Measurements from ENCODE around the gene ZNF391.
"Not testable (repeated sequence)": the region's sequence is repeated elsewhere in the genome, so short reads cannot be mapped to it uniquely, and the experiment has no call there.

The ZNF391 gene

DNA sequence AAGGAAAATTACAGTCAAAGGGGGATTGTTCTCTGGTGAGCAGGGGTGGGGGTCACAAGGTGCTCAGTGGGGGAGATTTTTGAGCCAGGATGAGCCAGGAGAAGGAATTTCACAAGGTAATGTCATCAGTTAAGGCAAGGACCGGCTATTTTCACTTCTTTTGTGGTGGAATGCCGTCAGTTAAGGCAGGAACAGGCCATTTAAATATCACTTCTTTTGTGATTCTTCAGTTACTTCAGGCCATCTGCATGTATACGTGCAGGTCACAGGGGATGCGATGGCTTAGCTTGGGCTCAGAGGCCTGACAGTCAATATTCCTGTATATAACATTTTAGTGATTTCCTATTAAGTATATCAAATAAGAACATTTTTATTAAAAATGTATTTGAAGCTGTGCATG lies 10.2 kb upstream of the ZNF391 start:
- WGBS, 2 donors (ENCODE audit: extremely low coverage in 2 of 2, insufficient read length in 2 of 2, insufficient replicate concordance in 1 of 2), result no CpG with 5 or more reads among the region's 4 CpGs
- H3K4me3 ChIP-seq (ENCODE audit: low read length in 2 of 2); H3K4me2 ChIP-seq (ENCODE audit: insufficient read depth, low read length, poor library complexity, severe bottlenecking); H2BK12ac ChIP-seq (ENCODE audit: low read length); H4K8ac ChIP-seq (ENCODE audit: low read depth, low read length); H3K9ac ChIP-seq (ENCODE audit: low read depth, low read length, poor library complexity); H3K4ac ChIP-seq (ENCODE audit: low read length); H3K27ac ChIP-seq (replicated peaks; ENCODE audit: low read length); H3K4me1 ChIP-seq (ENCODE audit: control insufficient read depth in 2 of 2, insufficient read depth in 1 of 2, low read depth in 1 of 2, low read length in 2 of 2); H3K23ac ChIP-seq (ENCODE audit: low read depth, low read length, poor library complexity); H3K36me3 ChIP-seq (replicated peaks in 1 of 2; ENCODE audit: control insufficient read depth in 2 of 2, insufficient read depth in 2 of 2, low read length in 2 of 2); H2AK5ac ChIP-seq (ENCODE audit: low read depth, low read length); H3K14ac ChIP-seq (ENCODE audit: low read length); H3K9me3 ChIP-seq (replicated peaks in 1 of 2; ENCODE audit: control insufficient read depth in 2 of 2, insufficient read depth in 1 of 2, low read depth in 1 of 2, low read length in 2 of 2); H2AFZ ChIP-seq (ENCODE audit: low read length); H3K18ac ChIP-seq (ENCODE audit: low read length); H2BK120ac ChIP-seq (ENCODE audit: low read depth, low read length); H2BK15ac ChIP-seq (ENCODE audit: low read length); H3K79me1 ChIP-seq (ENCODE audit: low read depth, low read length); DNase-seq (ENCODE audit: low spot score); H4K91ac ChIP-seq (ENCODE audit: low read depth, low read length, poor library complexity); H2BK5ac ChIP-seq (ENCODE audit: low read length): not testable (repeated sequence)
- H3K27me3 ChIP-seq (ENCODE audit: control insufficient read depth in 3 of 3, insufficient read depth in 3 of 3, low read depth in 1 of 3, low read length in 3 of 3), result peaks cover 0 to 23% (median 7%) of the 10 kb centered on the region in 3 experiments

DNA sequence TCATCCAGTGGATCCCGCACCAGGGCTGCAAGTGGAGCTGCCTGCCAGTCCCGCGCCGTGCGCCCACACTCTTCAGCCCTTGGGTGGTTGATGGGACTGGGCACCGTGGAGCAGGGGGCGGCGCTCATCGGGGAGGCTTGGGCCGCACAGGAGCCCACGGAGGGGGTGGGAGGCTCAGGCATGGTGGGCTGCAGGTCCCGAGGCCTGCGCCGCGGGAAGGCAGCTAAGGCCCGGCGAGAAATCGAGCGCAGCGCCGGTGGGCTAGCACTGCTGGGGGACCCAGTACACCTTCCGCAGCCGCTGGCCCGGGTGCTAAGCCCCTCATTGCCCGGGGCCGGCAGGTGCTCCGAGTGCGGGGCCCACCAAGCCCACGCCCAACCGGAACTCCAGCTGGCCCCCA lies 7.6 kb upstream of the ZNF391 start:
- not testable (repeated sequence) for H4K91ac ChIP-seq (ENCODE audit: low read depth, low read length, poor library complexity); H4K8ac ChIP-seq (ENCODE audit: low read depth, low read length); H3K9me3 ChIP-seq (replicated peaks in 1 of 2; ENCODE audit: control insufficient read depth in 2 of 2, insufficient read depth in 1 of 2, low read depth in 1 of 2, low read length in 2 of 2); H3K4me1 ChIP-seq (ENCODE audit: control insufficient read depth in 2 of 2, insufficient read depth in 1 of 2, low read depth in 1 of 2, low read length in 2 of 2); H3K14ac ChIP-seq (ENCODE audit: low read length); H3K4ac ChIP-seq (ENCODE audit: low read length); H2AK5ac ChIP-seq (ENCODE audit: low read depth, low read length); H3K79me1 ChIP-seq (ENCODE audit: low read depth, low read length); H3K36me3 ChIP-seq (replicated peaks in 1 of 2; ENCODE audit: control insufficient read depth in 2 of 2, insufficient read depth in 2 of 2, low read length in 2 of 2); H3K27me3 ChIP-seq (ENCODE audit: control insufficient read depth in 3 of 3, insufficient read depth in 3 of 3, low read depth in 1 of 3, low read length in 3 of 3); H2BK5ac ChIP-seq (ENCODE audit: low read length); DNase-seq (ENCODE audit: low spot score); H2BK120ac ChIP-seq (ENCODE audit: low read depth, low read length); H3K18ac ChIP-seq (ENCODE audit: low read length); H2BK15ac ChIP-seq (ENCODE audit: low read length); H2AFZ ChIP-seq (ENCODE audit: low read length); H2BK12ac ChIP-seq (ENCODE audit: low read length); H3K4me3 ChIP-seq (ENCODE audit: low read length in 2 of 2); H3K9ac ChIP-seq (ENCODE audit: low read depth, low read length, poor library complexity); H3K23ac ChIP-seq (ENCODE audit: low read depth, low read length, poor library complexity); H3K4me2 ChIP-seq (ENCODE audit: insufficient read depth, low read length, poor library complexity, severe bottlenecking); H3K27ac ChIP-seq (replicated peaks; ENCODE audit: low read length)
- WGBS, 2 donors (ENCODE audit: extremely low coverage in 2 of 2, insufficient read length in 2 of 2, insufficient replicate concordance in 1 of 2), result no CpG with 5 or more reads among the region's 30 CpGs

DNA sequence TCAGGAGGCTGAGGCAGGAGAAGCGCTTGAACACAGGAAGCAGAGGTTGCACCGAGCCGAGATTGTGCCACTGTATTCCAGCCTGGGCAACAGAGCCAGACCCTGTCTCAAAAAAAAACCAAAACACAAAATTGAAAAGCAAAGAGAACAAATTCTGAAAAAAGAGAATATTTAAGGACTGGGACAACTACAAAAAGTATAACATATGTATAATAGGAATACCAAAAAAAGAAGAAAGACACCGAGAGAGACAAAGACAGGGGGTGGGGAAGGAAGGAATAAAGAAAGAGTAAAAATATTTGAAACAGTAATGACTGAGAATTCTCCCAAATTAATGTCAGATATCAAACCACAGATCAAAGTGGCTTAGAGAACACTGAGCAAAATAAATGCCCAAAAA lies 5.5 kb upstream of the ZNF391 start:
- H2AK5ac ChIP-seq (ENCODE audit: low read depth, low read length), result no peak overlapping the region
- no peak overlapping the region for H2BK15ac ChIP-seq (ENCODE audit: low read length)
- H3K18ac ChIP-seq (ENCODE audit: low read length), result no peak overlapping the region
- H2BK120ac ChIP-seq (ENCODE audit: low read depth, low read length), result no peak overlapping the region
- no peak overlapping the region for H3K27ac ChIP-seq (replicated peaks; ENCODE audit: low read length)
- no peak overlapping the region for H3K4ac ChIP-seq (ENCODE audit: low read length)
- DNase-seq (ENCODE audit: low spot score), result no peak
- no peak overlapping the region for H3K14ac ChIP-seq (ENCODE audit: low read length)
- H3K4me3 ChIP-seq (ENCODE audit: low read length in 2 of 2), result no peak overlapping the region
- H4K91ac ChIP-seq (ENCODE audit: low read depth, low read length, poor library complexity), result no peak overlapping the region
- H3K79me1 ChIP-seq (ENCODE audit: low read depth, low read length), result no peaks in the 10 kb centered on the region
- no peak overlapping the region for H3K4me2 ChIP-seq (ENCODE audit: insufficient read depth, low read length, poor library complexity, severe bottlenecking)
- H2BK12ac ChIP-seq (ENCODE audit: low read length), result no peak overlapping the region
- no peaks in the 10 kb centered on the region for H3K9me3 ChIP-seq (replicated peaks in 1 of 2; ENCODE audit: control insufficient read depth in 2 of 2, insufficient read depth in 1 of 2, low read depth in 1 of 2, low read length in 2 of 2)
- no peak overlapping the region for H3K23ac ChIP-seq (ENCODE audit: low read depth, low read length, poor library complexity)
- H4K8ac ChIP-seq (ENCODE audit: low read depth, low read length), result no peak overlapping the region
- WGBS, 2 donors (ENCODE audit: extremely low coverage in 2 of 2, insufficient read length in 2 of 2, insufficient replicate concordance in 1 of 2), result no CpG with 5 or more reads among the region's 4 CpGs
- no peak overlapping the region for H2BK5ac ChIP-seq (ENCODE audit: low read length)
- no peaks in the 10 kb centered on the region for H3K4me1 ChIP-seq (ENCODE audit: control insufficient read depth in 2 of 2, insufficient read depth in 1 of 2, low read depth in 1 of 2, low read length in 2 of 2)
- H3K27me3 ChIP-seq (ENCODE audit: control insufficient read depth in 3 of 3, insufficient read depth in 3 of 3, low read depth in 1 of 3, low read length in 3 of 3), result no peaks in the 10 kb centered on the region
- H3K36me3 ChIP-seq (replicated peaks in 1 of 2; ENCODE audit: control insufficient read depth in 2 of 2, insufficient read depth in 2 of 2, low read length in 2 of 2), result no peaks in the 10 kb centered on the region
- no peak overlapping the region for H3K9ac ChIP-seq (ENCODE audit: low read depth, low read length, poor library complexity)
- no peak overlapping the region for H2AFZ ChIP-seq (ENCODE audit: low read length)

DNA sequence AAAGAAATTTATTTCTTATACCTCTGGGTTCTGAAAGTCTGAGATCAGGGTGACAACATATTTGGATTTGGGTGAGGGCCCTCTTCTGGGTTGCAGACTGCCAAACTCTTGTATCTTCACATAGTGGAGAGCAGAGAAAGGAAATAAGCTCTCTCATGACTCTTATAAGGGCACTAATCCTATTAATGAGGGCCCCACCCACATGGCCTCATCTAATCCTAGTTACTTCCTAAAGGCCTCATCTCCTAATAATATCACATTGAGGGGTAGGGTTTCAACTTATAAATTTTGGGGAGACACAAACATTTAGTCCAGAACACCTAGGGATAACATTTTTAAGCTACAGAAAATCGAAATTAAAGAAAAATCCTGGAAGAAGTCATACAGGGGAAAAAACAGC lies 5.1 kb upstream of the ZNF391 start:
- H3K4me3 ChIP-seq (ENCODE audit: low read length in 2 of 2), result no peak overlapping the region
- H2AK5ac ChIP-seq (ENCODE audit: low read depth, low read length), result no peak overlapping the region
- H2BK5ac ChIP-seq (ENCODE audit: low read length), result no peak overlapping the region
- H3K4ac ChIP-seq (ENCODE audit: low read length), result no peak overlapping the region
- no peak overlapping the region for H4K91ac ChIP-seq (ENCODE audit: low read depth, low read length, poor library complexity)
- no peak overlapping the region for H3K4me2 ChIP-seq (ENCODE audit: insufficient read depth, low read length, poor library complexity, severe bottlenecking)
- H2AFZ ChIP-seq (ENCODE audit: low read length), result no peak overlapping the region
- no peaks in the 10 kb centered on the region for H3K79me1 ChIP-seq (ENCODE audit: low read depth, low read length)
- no peak overlapping the region for H4K8ac ChIP-seq (ENCODE audit: low read depth, low read length)
- DNase-seq (ENCODE audit: low spot score), result no peak
- WGBS, 2 donors (ENCODE audit: extremely low coverage in 2 of 2, insufficient read length in 2 of 2, insufficient replicate concordance in 1 of 2), result no CpG with 5 or more reads among the region's 1 CpG
- H3K36me3 ChIP-seq (replicated peaks in 1 of 2; ENCODE audit: control insufficient read depth in 2 of 2, insufficient read depth in 2 of 2, low read length in 2 of 2), result no peaks in the 10 kb centered on the region
- no peak overlapping the region for H3K23ac ChIP-seq (ENCODE audit: low read depth, low read length, poor library complexity)
- no peaks in the 10 kb centered on the region for H3K27me3 ChIP-seq (ENCODE audit: control insufficient read depth in 3 of 3, insufficient read depth in 3 of 3, low read depth in 1 of 3, low read length in 3 of 3)
- no peak overlapping the region for H3K18ac ChIP-seq (ENCODE audit: low read length)
- no peak overlapping the region for H2BK12ac ChIP-seq (ENCODE audit: low read length)
- H3K9ac ChIP-seq (ENCODE audit: low read depth, low read length, poor library complexity), result no peak overlapping the region
- H3K9me3 ChIP-seq (replicated peaks in 1 of 2; ENCODE audit: control insufficient read depth in 2 of 2, insufficient read depth in 1 of 2, low read depth in 1 of 2, low read length in 2 of 2), result no peaks in the 10 kb centered on the region
- no peak overlapping the region for H2BK120ac ChIP-seq (ENCODE audit: low read depth, low read length)
- H3K4me1 ChIP-seq (ENCODE audit: control insufficient read depth in 2 of 2, insufficient read depth in 1 of 2, low read depth in 1 of 2, low read length in 2 of 2), result no peaks in the 10 kb centered on the region
- no peak overlapping the region for H3K14ac ChIP-seq (ENCODE audit: low read length)
- no peak overlapping the region for H3K27ac ChIP-seq (replicated peaks; ENCODE audit: low read length)
- H2BK15ac ChIP-seq (ENCODE audit: low read length), result no peak overlapping the region

Measured in neuronal stem cell (in vitro differentiated cells).